Tibial nerve (tissue), 4 donors: ENCODE measurements around the gene TNFSF15. TPM values are rescaled to one million over a fixed set of nuclear protein-coding genes. Genes with fewer than 3 reads are reported as not detected.
A peak's percentile ranks its signal among the peaks of the same experiment; 100 is the strongest.

Experiments used
- DNase-seq, 2 donors: peaks; one replicate each; pipeline ENCODE4 v3.0.0-alpha.2; 2019; ENCODE audit warnings: low spot score in 2 of 2
- H3K27ac ChIP-seq, 4 donors: fragments of 200-600 bp; sonication (generic) in 3 of 4; one replicate each; pipeline ENCODE4 v1.5.1; 2017 to 2019; ENCODE audit warnings: mild to moderate bottlenecking in 1 of 4
- H3K27me3 ChIP-seq, 2 donors: fragments of 200-600 bp; sonication (generic) in 1 of 2; one replicate each; pipeline versions ENCODE4 v1.5.1 to v1.6.0; 2017 to 2019
- H3K36me3 ChIP-seq, 3 donors: fragments of 200-600 bp; sonication (generic); one replicate each; pipeline ENCODE4 v1.5.1; 2018 to 2019
- H3K4me1 ChIP-seq, 4 donors: fragments of 200-600 bp; sonication (generic) in 3 of 4; one replicate each; pipeline ENCODE4 v1.5.1; 2017 to 2019
- H3K4me3 ChIP-seq, 4 donors: fragments of 200-600 bp; sonication (generic) in 3 of 4; one replicate each; pipeline ENCODE4 v1.5.1; 2017 to 2019; ENCODE audit warnings: mild to moderate bottlenecking in 1 of 4, moderate library complexity in 1 of 4
- H3K9me3 ChIP-seq, 4 donors: fragments of 200-600 bp; sonication (generic) in 3 of 4; one replicate each; pipeline ENCODE4 v1.5.1; 2017 to 2019
- EP300 ChIP-seq, 2 donors: sonication (generic); formaldehyde crosslinking; IDR thresholded peaks; one replicate each; pipeline ENCODE4 v1.6.1; 2017; ENCODE audit warnings: antibody characterized with exemption in 2 of 2, mild to moderate bottlenecking in 1 of 2
- POLR2A ChIP-seq, 2 donors: fragments of 450-650 bp; IDR thresholded peaks; one replicate each; pipeline ENCODE4 v1.6.1; 2017; ENCODE audit warnings: antibody characterized with exemption in 2 of 2, mild to moderate bottlenecking in 2 of 2, moderate library complexity in 2 of 2
- WGBS, 2 donors: methylation state at CpG; one replicate each; pipeline ENCODE4 v1.1.5; 2018; 5-methylcytosine and 5-hydroxymethylcytosine counted together
- total RNA-seq, 4 donors: library from RNA; depleted of rRNA; stranded (reverse); fragments of >200 nt; gene quantifications; one replicate each; pipeline ENCODE4 v1.1.0, GENCODE V29; 2016
- TF ChIP-seq, protein P1 (sequence below), 5 experiments: fragments of 200-600 bp in 3 of 5; fragments of 450-650 bp in 2 of 5; sonication (generic) in 3 of 5; IDR thresholded peaks; one replicate each; pipeline ENCODE4 v1.5.1; 2016 to 2019; ENCODE audit warnings: antibody characterized with exemption in 5 of 5, mild to moderate bottlenecking in 3 of 5, moderate library complexity in 2 of 5

TNFSF15 gene
- total RNA-seq, 4 donors from 2014 or later, result 0.30 to 2.1 (median 1.2) TPM

DNA sequence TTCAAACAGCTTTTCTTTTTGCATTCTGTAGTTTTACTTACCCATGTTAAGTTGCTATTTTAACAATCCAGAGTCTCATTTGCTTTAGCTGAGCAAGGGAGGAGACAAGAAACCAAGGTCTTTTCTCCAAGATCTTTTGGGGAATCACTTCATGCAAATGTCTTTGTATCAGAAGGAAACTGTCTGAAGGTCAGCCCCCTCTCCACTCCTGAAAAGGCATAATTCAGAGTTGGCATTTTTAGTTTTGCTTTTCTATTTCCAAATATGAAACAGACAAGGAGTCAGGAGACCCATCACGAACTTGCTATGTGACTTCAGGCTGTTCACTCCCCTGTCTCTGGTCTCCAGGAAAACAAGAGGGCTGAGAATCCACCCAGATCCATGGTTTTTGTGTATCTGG is 12.3 kb upstream of the TNFSF15 start:
- WGBS, 2 donors, result 77 to 93% methylated on average over 1 of the region's 1 CpG
- no peaks in the 10 kb centered on the region for H3K9me3 ChIP-seq
- peaks cover 0 to 10% (median 0%) of the 10 kb centered on the region in 4 donors for H3K4me1 ChIP-seq
- TF ChIP-seq POLR2A (IDR thresholded peaks at IDR 0.05) (no peak), EP300 (IDR thresholded peaks at IDR 0.05) (no peak)
- TF ChIP-seq, protein P1, sequence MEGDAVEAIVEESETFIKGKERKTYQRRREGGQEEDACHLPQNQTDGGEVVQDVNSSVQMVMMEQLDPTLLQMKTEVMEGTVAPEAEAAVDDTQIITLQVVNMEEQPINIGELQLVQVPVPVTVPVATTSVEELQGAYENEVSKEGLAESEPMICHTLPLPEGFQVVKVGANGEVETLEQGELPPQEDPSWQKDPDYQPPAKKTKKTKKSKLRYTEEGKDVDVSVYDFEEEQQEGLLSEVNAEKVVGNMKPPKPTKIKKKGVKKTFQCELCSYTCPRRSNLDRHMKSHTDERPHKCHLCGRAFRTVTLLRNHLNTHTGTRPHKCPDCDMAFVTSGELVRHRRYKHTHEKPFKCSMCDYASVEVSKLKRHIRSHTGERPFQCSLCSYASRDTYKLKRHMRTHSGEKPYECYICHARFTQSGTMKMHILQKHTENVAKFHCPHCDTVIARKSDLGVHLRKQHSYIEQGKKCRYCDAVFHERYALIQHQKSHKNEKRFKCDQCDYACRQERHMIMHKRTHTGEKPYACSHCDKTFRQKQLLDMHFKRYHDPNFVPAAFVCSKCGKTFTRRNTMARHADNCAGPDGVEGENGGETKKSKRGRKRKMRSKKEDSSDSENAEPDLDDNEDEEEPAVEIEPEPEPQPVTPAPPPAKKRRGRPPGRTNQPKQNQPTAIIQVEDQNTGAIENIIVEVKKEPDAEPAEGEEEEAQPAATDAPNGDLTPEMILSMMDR (IDR thresholded peaks at IDR 0.05), result no peak
- no peak overlapping the region for H3K27ac ChIP-seq
- no peaks in the 10 kb centered on the region for H3K27me3 ChIP-seq
- no peaks in the 10 kb centered on the region for H3K36me3 ChIP-seq
- no peak for DNase-seq
- H3K4me3 ChIP-seq, result no peak overlapping the region

DNA sequence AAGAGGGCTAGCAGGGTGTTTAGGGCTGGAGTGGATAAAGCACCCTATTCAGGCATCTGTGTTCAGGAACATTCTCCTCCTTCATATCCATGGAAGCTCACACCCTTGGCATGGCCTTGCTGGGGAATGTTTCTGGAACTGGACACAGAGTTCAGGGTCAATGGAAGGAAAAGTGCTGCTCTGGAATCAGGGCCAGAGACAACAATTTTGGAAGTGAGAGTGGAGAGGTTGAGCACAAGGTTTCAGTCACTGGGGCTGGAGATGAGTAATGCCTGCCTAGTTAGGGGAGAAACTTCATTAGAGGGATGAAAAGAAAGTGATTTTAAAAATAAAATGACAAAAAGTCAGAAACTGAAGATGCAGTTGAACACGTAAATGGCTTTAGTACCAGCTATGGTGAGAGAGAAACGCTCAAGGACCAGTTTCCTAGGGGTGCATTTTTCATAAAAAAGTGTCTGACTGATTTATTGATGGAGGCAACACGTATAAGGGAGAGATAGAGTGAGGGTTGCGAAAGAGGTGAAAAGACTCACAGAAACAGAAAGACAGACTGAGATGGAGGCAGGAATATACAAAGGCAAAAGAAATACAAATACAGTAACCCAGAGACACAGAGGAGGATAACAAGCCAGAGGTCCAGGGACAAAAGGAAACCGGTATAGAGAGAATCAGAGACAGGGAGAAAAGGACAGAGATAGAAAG is 8.0 kb upstream of the TNFSF15 start:
- peaks cover 0 to 11% (median 0%) of the 10 kb centered on the region in 4 donors for H3K4me1 ChIP-seq
- H3K36me3 ChIP-seq, result no peaks in the 10 kb centered on the region
- peak in 1 of 2 donors; percentile 34 for DNase-seq
- 72 to 78% methylated on average over 5 of the region's 5 CpGs for WGBS, 2 donors
- peak in 1 of 2 donors; percentile 60 for TF ChIP-seq EP300 (IDR thresholded peaks at IDR 0.05)
- TF ChIP-seq, protein P1 (IDR thresholded peaks at IDR 0.05), result no peak
- no peaks in the 10 kb centered on the region for H3K27me3 ChIP-seq
- H3K4me3 ChIP-seq, result no peak overlapping the region
- H3K27ac ChIP-seq, result peak overlapping the region in 2 of 4 donors; percentile 8 to 74
- no peaks in the 10 kb centered on the region for H3K9me3 ChIP-seq

DNA sequence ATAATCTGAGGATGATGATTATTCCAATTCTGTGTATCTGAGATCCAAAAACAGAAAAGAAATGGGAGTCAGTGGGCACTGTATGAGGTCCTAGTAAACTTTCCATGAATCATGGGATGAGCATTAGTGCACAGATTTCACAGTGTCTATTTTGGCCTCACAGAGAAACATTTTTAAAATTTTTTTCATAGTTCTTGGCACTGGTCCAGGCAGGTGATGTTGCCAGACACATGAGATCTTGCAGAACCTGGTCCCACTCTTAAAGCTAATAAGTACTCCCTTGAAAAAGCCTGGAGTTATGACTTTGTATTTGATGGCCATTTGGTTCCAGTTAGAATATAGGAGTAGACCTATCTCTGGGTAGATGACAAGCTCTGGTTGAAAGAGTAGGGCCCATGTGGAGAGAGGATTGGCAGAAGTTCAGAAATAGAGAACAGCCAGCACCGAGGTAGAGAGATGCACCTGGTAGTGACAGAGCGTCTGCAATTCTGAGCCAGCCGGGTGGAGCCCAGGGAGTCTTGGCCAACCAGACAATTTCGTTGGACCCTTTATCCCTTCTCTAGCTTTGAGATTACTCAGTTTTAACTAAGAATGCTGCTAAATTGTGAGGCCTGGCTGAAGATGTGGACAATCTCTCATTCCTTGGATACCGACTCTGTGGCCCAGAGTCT is 6.3 kb upstream of the TNFSF15 start:
- Histone ChIP-seq H3K27me3 (no peaks in the 10 kb centered on the region), H3K9me3 (no peaks in the 10 kb centered on the region), H3K36me3 (no peaks in the 10 kb centered on the region), H3K4me1 (peaks cover 0 to 11% (median under 1%) of the 10 kb centered on the region in 4 donors), H3K4me3 (no peak overlapping the region), H3K27ac (no peak overlapping the region)
- WGBS, 2 donors, result 82 to 86% methylated on average over 5 of the region's 5 CpGs
- TF ChIP-seq EP300 (IDR thresholded peaks at IDR 0.05), result no peak
- TF ChIP-seq, protein P1 (IDR thresholded peaks at IDR 0.05), result no peak
- no peak for TF ChIP-seq POLR2A (IDR thresholded peaks at IDR 0.05)
- no peak for DNase-seq

DNA sequence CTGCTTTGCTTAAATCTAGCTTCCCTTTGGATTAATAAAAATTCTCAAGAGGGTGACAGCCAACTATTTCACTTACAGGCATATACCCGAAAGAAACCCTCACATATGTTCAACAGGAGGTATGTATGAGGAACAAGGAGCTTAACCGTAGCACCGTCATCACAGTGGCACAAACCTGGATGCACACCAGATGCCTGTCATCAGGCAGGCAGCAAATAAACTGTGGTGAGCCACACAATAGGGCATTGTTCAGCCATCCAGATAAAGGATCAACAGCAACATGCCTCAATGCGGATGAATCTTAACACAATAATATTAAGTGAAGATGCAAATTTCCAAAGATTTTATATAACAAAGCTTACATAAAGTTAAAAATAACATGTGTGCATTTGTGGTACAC is 5.5 kb upstream of the TNFSF15 start:
- TF ChIP-seq, protein P1 (IDR thresholded peaks at IDR 0.05), result no peak
- no peak for TF ChIP-seq EP300 (IDR thresholded peaks at IDR 0.05)
- no peak for TF ChIP-seq POLR2A (IDR thresholded peaks at IDR 0.05)
- no peaks in the 10 kb centered on the region for H3K36me3 ChIP-seq

DNA sequence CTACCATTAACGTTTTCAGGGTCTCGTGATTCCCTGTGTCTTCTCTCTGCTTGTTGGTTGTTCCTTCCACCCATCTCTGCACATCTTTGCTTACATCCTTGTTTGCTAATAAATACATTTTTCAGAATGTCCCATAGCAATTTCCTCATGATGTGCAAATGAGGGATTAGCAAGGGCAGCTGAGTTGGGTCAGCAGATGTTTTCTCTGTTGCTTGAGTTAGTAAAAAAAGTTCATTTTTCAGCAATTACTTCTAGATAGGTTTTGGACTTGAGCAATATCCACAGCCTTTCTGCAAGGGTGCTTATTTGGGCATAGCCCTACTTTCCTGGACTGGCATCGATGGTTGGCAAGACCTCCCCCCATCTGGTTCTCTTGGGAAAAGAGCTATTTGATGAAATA is 4.8 kb upstream of the TNFSF15 start:
- no peaks in the 10 kb centered on the region for H3K9me3 ChIP-seq
- no peak overlapping the region for H3K27ac ChIP-seq
- TF ChIP-seq POLR2A (IDR thresholded peaks at IDR 0.05) (no peak), EP300 (IDR thresholded peaks at IDR 0.05) (no peak)
- TF ChIP-seq, protein P1 (IDR thresholded peaks at IDR 0.05), result no peak
- DNase-seq, result no peak
- 79 to 84% methylated on average over 3 of the region's 3 CpGs for WGBS, 2 donors
- H3K4me1 ChIP-seq, result peaks cover 0 to 16% (median 8%) of the 10 kb centered on the region in 4 donors
- H3K36me3 ChIP-seq, result no peaks in the 10 kb centered on the region
- H3K27me3 ChIP-seq, result no peaks in the 10 kb centered on the region
- no peak overlapping the region for H3K4me3 ChIP-seq

More for the DNA sequence above, 5.5 kb upstream of the TNFSF15 start:
- WGBS, 2 donors, result 65 to 68% methylated on average over 4 of the region's 4 CpGs
- Histone ChIP-seq H3K4me1 (peaks cover 0 to 15% (median 4%) of the 10 kb centered on the region in 4 donors), H3K9me3 (no peaks in the 10 kb centered on the region), H3K4me3 (no peak overlapping the region), H3K27me3 (no peaks in the 10 kb centered on the region), H3K27ac (no peak overlapping the region)
- no peak for DNase-seq
